ENCODE data around the gene LHX4.

LHX4 gene

GRCh38 chr1:180251526-180252305 lies 21.7 kb downstream of the LHX4 start:
- H3K9ac ChIP-seq (ENCODE audit: insufficient read length, low read depth): no peak overlapping the region
- no peak for DNase-seq (ENCODE audit: low read depth, low spot score)
- H3K4me3 ChIP-seq (ENCODE audit: insufficient read length, low read depth): no peak overlapping the region
- no peaks in the 10 kb centered on the region for H3K36me3 ChIP-seq (ENCODE audit: insufficient read depth, insufficient read length, low read length)
- H3K9me3 ChIP-seq (ENCODE audit: insufficient read depth, low read length): no peaks in the 10 kb centered on the region
- H3K4me1 ChIP-seq (ENCODE audit: insufficient read depth, insufficient read length): peaks cover 26% of the 10 kb centered on the region
- H3K27me3 ChIP-seq (ENCODE audit: insufficient read depth, insufficient read length): peaks cover 4% of the 10 kb centered on the region
- TF ChIP-seq ZNF274 (IDR thresholded peaks at IDR 0.05; ENCODE audit: low read depth, low read length) (no peak), SUZ12 (IDR thresholded peaks at IDR 0.05; ENCODE audit: extremely low read depth, insufficient read depth, insufficient read length) (no peak), YY1 (IDR thresholded peaks at IDR 0.05; ENCODE audit: insufficient read depth, insufficient read length) (no peak)

GRCh38 chr1:180252638-180253536 lies 22.8 kb downstream of the LHX4 start:
- DNase-seq (ENCODE audit: low read depth, low spot score): no peak
- H3K36me3 ChIP-seq (ENCODE audit: insufficient read depth, insufficient read length, low read length): no peaks in the 10 kb centered on the region
- TF ChIP-seq ZNF274 (IDR thresholded peaks at IDR 0.05; ENCODE audit: low read depth, low read length): no peak
- TF ChIP-seq YY1 (IDR thresholded peaks at IDR 0.05; ENCODE audit: insufficient read depth, insufficient read length): no peak
- TF ChIP-seq SUZ12 (IDR thresholded peaks at IDR 0.05; ENCODE audit: extremely low read depth, insufficient read depth, insufficient read length): no peak
- H3K4me1 ChIP-seq (ENCODE audit: insufficient read depth, insufficient read length): peaks cover 26% of the 10 kb centered on the region
- H3K4me3 ChIP-seq (ENCODE audit: insufficient read length, low read depth): no peak overlapping the region
- H3K9me3 ChIP-seq (ENCODE audit: insufficient read depth, low read length): no peaks in the 10 kb centered on the region
- H3K27me3 ChIP-seq (ENCODE audit: insufficient read depth, insufficient read length): peaks cover 4% of the 10 kb centered on the region
- no peak overlapping the region for H3K9ac ChIP-seq (ENCODE audit: insufficient read length, low read depth)

DNA sequence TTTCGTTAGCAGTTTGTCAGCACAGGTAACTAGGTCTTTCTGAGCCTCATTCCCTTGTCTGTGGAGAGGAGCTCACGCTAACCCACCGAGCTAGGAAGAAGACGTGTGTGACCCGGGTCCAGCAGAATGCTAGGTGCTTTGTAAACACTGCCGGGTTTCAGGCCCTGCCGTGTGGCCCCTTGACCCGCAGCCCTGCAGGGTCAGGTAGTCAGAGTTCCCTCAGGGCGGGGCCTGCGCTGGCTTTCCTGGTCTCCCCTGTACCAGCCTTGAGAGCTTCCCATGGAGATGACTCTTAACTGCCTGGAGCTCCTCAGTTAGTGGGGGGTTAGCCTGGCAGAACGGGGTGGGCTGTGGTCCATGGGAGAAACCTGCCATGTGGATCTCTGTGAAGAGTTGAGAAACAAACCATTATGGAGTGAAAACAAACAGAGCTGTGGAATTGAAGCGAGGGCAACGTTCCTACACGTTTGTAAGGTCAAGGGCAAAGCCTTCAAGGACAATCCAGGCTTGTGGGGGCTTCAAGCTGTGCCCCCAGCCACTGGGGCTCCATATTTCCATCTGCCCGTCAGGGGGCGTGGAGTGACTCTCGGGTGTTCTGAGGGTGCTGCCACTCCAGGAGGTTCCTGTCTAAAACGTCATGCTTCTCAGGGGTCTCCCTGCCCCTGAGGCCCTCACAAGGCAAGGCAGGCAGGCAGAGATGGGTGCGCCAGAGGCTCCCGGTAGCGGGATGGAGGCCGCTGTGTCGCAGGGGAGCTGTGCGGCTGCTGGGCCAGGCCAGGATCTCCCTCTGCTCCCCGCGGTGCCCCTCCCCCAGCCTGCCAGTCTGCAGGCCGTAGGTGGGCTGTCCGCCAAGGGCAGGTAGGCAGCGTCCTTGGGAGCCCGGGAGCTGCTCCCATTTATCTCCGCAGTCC lies 23.8 kb downstream of the LHX4 start:
- peaks cover 19% of the 10 kb centered on the region for H3K4me1 ChIP-seq (ENCODE audit: insufficient read depth, insufficient read length)
- H3K9ac ChIP-seq (ENCODE audit: insufficient read length, low read depth): peak overlapping the region; percentile 29
- no peak overlapping the region for H3K4me3 ChIP-seq (ENCODE audit: insufficient read length, low read depth)
- H3K27me3 ChIP-seq (ENCODE audit: insufficient read depth, insufficient read length): no peaks in the 10 kb centered on the region
- TF ChIP-seq YY1 (IDR thresholded peaks at IDR 0.05; ENCODE audit: insufficient read depth, insufficient read length): no peak
- H3K36me3 ChIP-seq (ENCODE audit: insufficient read depth, insufficient read length, low read length): no peaks in the 10 kb centered on the region
- DNase-seq (ENCODE audit: low read depth, low spot score): no peak
- no peaks in the 10 kb centered on the region for H3K9me3 ChIP-seq (ENCODE audit: insufficient read depth, low read length)

DNA sequence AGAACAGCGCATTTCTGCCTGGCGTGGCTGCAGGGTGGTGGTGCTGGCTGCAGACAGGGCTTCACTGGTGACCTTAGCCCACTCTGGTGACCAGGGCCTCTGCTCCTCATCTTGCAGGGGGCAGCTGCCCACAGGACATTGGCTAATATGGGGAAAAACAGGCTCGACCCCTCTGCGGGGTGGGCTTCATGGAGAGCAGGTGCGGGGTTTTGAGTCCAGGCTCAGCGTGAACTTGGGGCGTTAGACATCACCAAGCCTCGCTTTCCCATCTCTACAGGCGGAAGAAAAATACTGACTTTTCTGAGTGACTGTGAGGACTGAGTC lies 24.4 kb downstream of the LHX4 start:
- peaks cover 19% of the 10 kb centered on the region for H3K4me1 ChIP-seq (ENCODE audit: insufficient read depth, insufficient read length)
- H3K4me3 ChIP-seq (ENCODE audit: insufficient read length, low read depth): no peak overlapping the region
- H3K27me3 ChIP-seq (ENCODE audit: insufficient read depth, insufficient read length): no peaks in the 10 kb centered on the region
- H3K9ac ChIP-seq (ENCODE audit: insufficient read length, low read depth): peak overlapping the region; percentile 29
- no peaks in the 10 kb centered on the region for H3K9me3 ChIP-seq (ENCODE audit: insufficient read depth, low read length)
- no peaks in the 10 kb centered on the region for H3K36me3 ChIP-seq (ENCODE audit: insufficient read depth, insufficient read length, low read length)
- no peak for DNase-seq (ENCODE audit: low read depth, low spot score)
- TF ChIP-seq YY1 (IDR thresholded peaks at IDR 0.05; ENCODE audit: insufficient read depth, insufficient read length) (no peak), SUZ12 (IDR thresholded peaks at IDR 0.05; ENCODE audit: extremely low read depth, insufficient read depth, insufficient read length) (no peak), ZNF274 (IDR thresholded peaks at IDR 0.05; ENCODE audit: low read depth, low read length) (no peak)

GRCh38 chr1:180254854-180255253 lies 24.8 kb downstream of the LHX4 start:
- Histone ChIP-seq H3K9ac (ENCODE audit: insufficient read length, low read depth) (no peak overlapping the region), H3K9me3 (ENCODE audit: insufficient read depth, low read length) (no peaks in the 10 kb centered on the region), H3K27me3 (ENCODE audit: insufficient read depth, insufficient read length) (peaks cover under 1% of the 10 kb centered on the region), H3K4me3 (ENCODE audit: insufficient read length, low read depth) (no peak overlapping the region), H3K4me1 (ENCODE audit: insufficient read depth, insufficient read length) (peaks cover 16% of the 10 kb centered on the region), H3K36me3 (ENCODE audit: insufficient read depth, insufficient read length, low read length) (no peaks in the 10 kb centered on the region)
- no peak for DNase-seq (ENCODE audit: low read depth, low spot score)
- TF ChIP-seq SUZ12 (IDR thresholded peaks at IDR 0.05; ENCODE audit: extremely low read depth, insufficient read depth, insufficient read length): no peak
- no peak for TF ChIP-seq ZNF274 (IDR thresholded peaks at IDR 0.05; ENCODE audit: low read depth, low read length)
- no peak for TF ChIP-seq YY1 (IDR thresholded peaks at IDR 0.05; ENCODE audit: insufficient read depth, insufficient read length)

GRCh38 chr1:180255536-180256340 lies 25.7 kb downstream of the LHX4 start:
- peaks cover 10% of the 10 kb centered on the region for H3K4me1 ChIP-seq (ENCODE audit: insufficient read depth, insufficient read length)
- no peak overlapping the region for H3K4me3 ChIP-seq (ENCODE audit: insufficient read length, low read depth)
- no peak for DNase-seq (ENCODE audit: low read depth, low spot score)
- H3K36me3 ChIP-seq (ENCODE audit: insufficient read depth, insufficient read length, low read length): no peaks in the 10 kb centered on the region
- TF ChIP-seq YY1 (IDR thresholded peaks at IDR 0.05; ENCODE audit: insufficient read depth, insufficient read length) (no peak), SUZ12 (IDR thresholded peaks at IDR 0.05; ENCODE audit: extremely low read depth, insufficient read depth, insufficient read length) (no peak), ZNF274 (IDR thresholded peaks at IDR 0.05; ENCODE audit: low read depth, low read length) (no peak)
- no peak overlapping the region for H3K9ac ChIP-seq (ENCODE audit: insufficient read length, low read depth)
- H3K9me3 ChIP-seq (ENCODE audit: insufficient read depth, low read length): no peaks in the 10 kb centered on the region
- H3K27me3 ChIP-seq (ENCODE audit: insufficient read depth, insufficient read length): peaks cover 9% of the 10 kb centered on the region

Data from NT2/D1 (cell line).